Amniotic stem cell (primary cell): ENCODE results near the gene HBG1.
"Not testable (repeated sequence)": the region's sequence is repeated elsewhere in the genome, so short reads cannot be mapped to it uniquely, and the experiment has no call there.

Source experiments
- DNase-seq: peaks from one replicate; lab custom pipeline; 2025; lab: John Stamatoyannopoulos, UW

The HBG1 gene

DNA sequence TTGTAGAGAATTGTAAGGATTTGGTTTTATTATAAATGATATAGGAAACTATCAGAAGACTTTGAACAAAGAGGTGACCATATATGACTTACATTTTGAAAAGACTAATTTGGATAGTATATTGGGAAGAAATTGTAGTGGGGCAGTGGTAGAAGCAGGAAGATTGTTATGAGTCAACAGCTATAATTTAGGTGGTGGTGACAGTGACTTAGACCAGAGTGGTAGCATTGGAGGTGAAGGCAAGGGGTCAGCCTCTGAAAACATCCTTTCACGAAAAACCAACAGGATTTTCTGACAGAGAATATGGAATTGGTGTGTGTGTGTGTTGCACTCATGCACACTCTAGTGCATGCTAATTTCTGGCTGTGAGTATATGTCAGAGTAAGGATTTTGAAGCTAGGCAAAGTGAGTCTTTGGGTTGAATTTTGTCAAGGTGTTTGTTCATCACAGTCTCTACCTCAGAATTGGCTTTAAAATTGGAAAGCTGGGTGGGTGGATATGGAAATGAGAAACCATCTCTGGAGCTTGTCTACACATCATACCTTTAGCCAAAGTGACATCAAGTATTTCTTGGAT is 28.2 kb upstream of the HBG1 start:
- no peak for DNase-seq

DNA sequence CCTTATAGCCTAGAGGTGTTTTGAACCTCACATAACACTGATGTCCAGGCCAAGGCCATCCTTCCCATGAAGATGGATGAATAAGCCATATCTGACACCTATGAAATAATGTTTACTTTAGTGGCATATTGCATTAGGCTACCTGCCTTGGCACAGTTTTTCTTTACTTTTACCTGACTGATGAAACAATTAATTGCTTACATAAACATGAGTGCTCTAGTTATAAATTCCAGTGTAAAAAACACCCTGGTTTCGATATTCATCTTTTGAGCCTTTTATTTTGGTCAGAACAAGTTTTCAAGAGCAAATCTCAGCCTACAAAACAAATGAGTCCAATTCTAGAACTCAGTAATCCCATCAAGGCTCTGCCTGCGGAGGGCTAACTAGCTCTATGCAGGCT is 27.0 kb upstream of the HBG1 start:
- no peak for DNase-seq

DNA sequence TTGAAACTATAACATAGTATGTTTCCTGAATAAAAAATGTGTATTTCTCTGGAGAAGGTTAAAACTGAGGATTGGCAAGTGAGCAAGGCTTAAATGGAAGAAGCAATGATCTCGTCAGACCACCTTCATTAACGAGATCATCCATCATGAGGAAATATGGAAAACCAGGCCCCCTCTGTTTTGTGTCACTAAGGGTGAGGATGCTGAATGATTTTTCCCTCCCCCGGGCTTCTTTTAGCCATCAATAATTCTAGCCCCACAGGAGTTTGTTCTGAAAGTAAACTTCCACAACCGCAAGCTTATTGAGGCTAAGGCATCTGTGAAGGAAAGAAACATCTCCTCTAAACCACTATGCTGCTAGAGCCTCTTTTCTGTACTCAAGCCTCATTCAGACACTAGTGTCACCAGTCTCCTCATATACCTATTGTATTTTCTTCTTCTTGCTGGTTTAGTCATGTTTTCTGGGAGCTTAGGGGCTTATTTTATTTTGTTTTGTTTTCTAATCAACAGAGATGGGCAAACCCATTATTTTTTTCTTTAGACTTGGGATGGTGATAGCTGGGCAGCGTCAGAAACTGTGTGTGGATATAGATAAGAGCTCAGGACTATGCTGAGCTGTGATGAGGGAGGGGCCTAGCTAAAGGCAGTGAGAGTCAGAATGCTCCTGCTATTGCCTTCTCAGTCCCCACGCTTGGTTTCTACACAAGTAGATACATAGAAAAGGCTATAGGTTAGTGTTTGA is 25.9 kb upstream of the HBG1 start:
- DNase-seq: no peak

DNA sequence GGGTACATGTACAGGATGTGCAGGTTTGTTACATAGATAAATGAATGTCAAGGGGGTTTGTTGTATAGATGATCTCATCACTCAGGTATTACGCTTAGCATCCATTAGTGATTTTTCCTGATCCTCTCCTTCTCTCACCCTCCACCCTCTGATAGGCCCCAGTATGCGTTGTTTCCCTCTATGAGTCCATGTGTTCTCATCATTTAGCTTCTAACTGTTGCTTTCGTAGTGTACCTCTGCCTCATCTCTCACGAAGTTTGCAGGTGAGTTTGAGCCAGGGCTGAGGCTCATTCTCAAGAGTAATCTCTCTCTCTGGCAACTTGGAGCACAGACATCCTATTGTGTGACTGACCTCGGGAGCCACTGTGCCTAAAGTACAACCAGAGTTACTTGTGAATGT is 24.7 kb upstream of the HBG1 start:
- DNase-seq: no peak

DNA sequence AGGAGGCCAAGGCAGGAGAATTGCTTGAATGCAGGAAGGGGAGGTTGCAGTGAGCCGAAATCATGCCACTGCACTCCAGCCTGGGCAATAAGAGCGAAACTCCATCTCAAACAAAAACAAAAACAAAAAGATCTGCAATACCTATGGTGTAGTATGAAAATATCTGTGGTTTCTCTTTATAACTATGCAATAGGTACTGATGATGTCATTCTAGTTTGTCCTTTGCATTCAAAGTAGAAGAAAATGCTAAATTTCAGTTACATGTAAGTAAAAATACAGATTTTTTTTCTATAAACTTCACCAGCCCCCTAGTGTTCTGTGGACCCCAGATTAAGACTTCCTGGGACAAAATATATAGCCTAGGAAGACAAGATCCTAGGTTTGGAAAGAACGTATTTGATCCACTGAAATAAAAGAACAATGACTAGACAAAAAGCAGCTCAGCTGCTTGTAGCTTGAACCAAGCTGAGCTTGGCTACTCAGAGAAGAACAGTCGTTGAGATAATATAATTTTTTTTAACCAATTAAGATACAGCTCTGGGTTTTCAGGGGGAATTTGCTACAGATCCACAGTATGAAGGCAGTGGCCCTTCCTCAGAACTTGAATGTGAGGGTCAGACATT is 22.8 kb upstream of the HBG1 start:
- DNase-seq: no peak

DNA sequence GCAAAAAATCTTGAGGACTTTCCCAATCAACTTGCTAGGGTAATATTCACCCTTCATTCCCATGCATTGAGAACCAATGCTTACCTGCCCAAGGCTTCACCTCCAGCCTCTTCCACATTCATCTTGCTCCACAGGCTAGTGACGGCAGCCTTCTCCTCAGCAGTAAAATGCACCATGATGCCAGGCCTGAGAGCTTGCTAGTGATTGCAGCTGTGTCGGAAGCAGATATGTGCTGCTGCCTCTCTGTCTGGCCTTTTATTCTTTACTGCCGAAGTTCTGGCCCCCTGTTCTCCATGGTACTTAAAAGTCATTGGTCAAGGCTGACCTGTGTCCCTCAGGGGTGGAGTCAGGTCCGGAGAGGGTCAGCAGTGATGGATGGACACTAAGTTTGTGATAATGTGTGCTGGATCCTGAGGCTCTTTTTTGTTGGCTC is 20.1 kb upstream of the HBG1 start, which contains the start of gene HBE1:
Gene HBE1, minus strand, starts transcription at position 231 of the 433 bp plus-strand sequence. Its CDS starts 55 bp downstream, at position 176.
- no peak for DNase-seq

DNA sequence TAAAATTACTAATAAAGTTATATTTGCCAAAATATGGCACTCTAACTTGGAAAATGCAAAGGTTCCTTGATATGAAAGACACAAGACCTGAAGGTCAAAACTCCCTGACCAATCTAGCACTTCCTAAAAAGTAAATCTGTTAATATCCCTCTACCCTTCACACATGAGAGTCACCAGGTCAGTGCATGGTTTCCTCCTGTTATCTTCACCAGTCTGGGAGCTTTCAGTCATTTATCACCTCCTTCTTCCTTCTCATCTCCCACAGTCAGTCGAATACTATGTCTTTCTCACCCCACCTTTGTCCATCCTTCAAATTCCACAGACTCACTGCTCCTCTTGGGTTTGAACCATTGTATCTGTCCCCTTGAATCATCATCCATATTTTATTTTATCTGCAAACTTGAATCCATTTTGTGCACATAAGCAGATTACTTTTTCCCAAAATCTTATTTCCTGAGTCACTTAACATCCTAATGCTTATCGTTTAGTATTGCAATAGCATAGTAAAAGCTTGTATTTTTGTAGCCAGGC is 17.4 kb upstream of the HBG1 start:
- DNase-seq: no peak

DNA sequence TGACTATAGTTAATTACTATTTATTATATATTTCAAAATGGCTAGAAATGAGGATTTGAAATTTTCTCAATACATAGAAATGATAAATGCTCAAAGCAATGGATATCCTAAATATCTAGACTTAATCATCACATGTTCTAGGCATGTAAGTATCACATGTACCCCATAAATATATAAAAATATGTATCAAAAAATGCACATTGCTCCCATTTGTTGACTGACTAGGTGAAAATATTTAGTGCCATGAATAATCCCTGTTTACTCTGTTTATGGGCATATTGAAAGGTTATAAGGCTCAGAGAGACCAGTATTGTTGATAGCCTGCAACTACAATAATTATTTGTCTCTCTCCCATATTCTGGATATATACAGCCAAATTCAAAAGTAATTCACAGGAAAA is 17.0 kb upstream of the HBG1 start:
- DNase-seq: no peak

DNA sequence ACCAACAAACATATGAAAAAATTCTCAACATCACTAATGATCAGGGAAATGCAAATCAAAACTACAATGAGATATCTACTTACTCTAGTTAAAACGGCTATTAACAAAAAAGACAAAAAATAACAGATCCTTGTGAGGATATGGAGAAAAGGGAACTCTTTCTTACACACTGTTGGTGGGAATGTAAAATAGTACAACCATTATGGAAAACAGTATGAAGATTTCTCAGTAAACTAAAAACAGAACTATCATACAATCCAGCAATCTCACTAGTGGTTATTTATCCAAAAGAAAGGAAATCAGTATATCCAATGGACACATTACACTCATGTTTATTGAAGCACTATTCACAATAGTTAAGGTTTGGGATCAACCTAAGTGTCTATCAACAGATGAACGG is 16.2 kb upstream of the HBG1 start:
- DNase-seq: no peak

DNA sequence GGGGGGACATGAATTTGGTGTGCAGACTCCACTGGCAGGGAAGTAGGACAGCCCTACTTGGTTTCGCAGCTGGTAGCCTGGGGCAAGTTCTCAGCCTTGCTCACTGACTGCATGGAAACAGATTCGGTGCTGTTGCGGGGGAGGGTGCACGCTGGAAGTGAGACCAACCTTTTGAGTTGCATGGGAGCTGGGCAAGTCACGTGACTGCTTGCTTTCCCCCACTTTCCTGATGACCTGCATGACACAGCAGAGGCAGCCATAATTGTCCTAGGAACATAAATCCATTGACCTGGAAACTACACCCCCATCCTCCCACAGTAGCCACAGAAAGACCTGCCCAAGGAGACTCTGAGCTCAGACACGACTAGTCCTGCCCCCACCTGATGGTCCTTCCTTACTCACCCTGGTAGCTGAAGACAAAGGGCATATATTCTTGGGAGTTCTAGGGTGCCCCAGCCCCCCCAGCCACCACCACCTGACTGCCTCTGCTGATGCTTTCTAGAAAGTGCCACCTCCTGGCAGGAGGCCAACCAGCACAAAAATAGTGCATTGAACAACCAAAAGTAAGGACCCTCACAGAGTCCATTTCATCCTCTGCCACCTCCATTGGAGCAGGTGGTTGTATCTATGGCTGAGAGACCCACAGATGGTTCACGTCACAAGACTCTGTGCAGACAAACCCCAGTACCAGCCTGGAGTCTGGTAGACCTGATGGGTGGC is 9.0 kb upstream of the HBG1 start:
- DNase-seq: no peak

DNA sequence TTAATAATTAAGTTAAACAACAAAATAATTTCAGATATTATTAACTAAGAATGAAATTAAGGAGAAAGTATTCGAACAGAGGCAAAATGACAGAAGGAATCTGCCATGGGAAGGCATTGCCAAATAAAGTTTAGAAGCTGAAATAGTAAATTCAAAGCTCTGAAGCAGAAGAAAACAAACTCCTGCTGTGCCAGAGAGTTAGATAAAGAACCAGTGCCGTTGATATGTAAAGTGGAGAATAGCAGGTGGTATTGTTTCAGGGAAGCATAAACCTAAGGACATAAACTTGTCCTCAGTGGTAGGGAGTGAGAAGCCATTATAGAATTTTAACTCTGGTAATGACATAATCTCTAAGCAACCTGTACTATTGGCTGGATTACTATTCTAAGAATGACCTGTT is 7.6 kb upstream of the HBG1 start:
- DNase-seq: no peak

DNA sequence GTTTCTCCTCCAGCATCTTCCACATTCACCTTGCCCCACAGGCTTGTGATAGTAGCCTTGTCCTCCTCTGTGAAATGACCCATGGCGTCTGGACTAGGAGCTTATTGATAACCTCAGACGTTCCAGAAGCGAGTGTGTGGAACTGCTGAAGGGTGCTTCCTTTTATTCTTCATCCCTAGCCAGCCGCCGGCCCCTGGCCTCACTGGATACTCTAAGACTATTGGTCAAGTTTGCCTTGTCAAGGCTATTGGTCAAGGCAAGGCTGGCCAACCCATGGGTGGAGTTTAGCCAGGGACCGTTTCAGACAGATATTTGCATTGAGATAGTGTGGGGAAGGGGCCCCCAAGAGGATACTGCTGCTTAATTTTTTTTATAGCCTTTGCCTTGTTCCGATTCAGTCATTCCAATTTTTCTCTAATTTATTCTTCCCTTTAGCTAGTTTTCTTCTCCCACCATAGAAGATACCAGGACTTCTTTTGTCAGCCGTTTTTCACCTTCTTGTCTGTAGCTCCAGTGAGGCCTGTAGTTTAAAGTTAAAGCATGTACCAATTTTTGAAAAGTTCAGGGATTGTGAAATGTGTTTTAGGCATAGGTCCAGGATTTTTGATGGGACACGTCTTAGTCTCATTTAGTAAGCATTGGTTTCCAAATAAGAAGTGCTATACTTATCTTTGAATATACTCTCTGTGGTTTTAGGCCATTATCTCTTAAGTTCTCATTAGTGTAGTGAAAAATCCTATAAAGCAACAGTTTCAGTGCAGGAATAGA is 5.2 kb upstream of the HBG1 start, which contains the start of gene HBG2:
Gene HBG2, minus strand, starts transcription at position 136 of the 768 bp plus-strand sequence. Its CDS starts 53 bp downstream, at position 83.
- not testable (repeated sequence) for DNase-seq

DNA sequence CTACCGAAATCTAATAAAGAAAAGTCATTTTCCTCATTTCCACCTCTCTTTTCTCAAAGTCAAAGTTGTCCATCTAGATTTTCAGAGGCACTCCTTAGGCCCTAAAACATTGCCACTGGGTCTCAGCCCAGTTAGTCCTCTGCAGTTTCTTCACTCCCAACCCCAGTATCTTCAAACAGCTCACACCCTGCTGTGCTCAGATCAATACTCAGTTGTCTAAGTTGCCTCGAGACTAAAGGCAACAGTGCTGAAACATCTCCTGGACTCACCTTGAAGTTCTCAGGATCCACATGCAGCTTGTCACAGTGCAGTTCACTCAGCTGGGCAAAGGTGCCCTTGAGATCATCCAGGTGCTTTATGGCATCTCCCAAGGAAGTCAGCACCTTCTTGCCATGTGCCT is 4.4 kb upstream of the HBG1 start:
- not testable (repeated sequence) for DNase-seq

DNA sequence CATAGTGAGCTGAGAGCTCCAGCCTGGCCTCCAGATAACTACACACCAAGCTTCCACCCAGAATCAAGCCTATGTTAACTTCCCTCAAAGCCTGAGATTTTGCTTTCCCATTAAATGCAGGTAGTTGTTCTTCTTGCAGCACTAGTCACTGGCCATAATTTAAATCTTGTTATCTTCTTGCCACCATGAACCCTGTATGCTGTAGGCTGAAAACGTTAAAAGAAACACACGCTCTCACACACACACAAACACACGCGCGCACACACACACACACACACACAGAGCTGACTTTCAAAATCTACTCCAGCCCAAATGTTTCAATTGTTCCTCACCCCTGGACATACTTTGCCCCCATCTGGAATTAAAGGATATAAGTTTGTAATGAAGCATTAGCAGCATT is 3.8 kb upstream of the HBG1 start:
- not testable (repeated sequence) for DNase-seq

DNA sequence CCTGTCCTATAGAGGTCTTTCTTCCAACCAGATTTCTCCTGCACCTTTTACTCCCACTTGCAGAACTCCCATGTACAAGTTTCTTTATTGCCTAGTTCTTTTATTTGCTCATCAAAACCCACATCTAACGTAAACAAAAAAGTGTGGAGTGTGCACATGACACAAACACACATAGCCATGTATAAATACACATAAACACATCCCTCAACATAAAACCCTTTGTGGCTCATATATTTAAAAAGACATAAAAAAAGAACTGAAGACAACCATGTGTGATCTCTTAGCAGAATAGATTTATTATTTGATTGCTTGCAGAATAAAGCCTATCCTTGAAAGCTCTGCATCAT is 3.2 kb upstream of the HBG1 start:
- no peak for DNase-seq

DNA sequence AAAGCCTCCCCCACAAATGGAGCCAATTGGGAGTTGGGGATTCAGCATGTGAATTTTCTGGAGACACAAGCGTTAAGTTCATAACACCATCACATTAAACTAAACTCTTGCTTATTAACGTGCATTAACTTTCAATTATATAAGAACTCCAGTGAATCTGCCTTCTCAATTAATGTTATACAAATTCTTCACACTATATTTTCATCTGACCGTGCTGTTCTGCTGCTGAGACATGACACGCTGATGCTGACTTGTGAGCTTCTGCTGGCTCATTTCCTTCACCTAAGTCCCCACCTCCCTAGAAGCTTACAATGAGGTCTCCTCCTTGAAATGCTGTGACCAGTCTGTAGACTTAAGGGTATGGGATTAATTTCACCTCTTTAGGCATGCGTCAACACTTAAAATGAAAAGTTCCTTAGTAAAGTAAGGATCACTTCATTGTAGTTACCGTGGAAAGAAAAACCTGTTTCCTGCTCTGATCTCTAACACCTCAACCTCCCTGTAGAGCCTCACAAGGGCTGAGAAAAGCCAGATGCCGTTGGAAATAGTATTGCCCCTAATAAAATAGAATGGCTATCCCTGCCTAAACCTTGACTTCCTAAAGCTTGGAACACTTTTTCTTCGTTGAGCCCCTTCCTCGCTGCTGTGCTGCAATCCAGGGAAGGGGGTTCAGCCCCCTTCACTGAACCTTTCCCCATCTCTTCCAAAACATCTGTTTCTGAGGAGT is 2.7 kb upstream of the HBG1 start:
- DNase-seq: no peak

DNA sequence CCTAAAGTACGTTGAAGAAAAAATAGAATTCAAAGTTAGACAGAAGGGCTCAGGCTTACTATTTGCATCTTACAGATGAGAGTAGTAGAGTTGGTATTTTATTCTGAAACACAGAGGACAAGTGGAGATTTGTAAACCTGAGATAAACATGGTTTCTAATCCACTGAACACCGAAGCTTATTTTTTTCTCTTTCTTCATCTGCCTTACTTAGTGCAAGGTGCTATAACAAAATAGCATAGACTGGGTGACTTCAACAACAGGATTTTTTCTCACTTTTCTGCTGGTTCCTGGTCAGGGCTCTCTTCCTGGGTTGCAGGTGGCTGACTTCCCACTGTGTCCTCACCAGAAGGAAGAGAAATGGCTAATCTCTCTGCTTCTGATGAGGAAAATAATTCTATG is 2.1 kb upstream of the HBG1 start:
- DNase-seq: no peak

DNA sequence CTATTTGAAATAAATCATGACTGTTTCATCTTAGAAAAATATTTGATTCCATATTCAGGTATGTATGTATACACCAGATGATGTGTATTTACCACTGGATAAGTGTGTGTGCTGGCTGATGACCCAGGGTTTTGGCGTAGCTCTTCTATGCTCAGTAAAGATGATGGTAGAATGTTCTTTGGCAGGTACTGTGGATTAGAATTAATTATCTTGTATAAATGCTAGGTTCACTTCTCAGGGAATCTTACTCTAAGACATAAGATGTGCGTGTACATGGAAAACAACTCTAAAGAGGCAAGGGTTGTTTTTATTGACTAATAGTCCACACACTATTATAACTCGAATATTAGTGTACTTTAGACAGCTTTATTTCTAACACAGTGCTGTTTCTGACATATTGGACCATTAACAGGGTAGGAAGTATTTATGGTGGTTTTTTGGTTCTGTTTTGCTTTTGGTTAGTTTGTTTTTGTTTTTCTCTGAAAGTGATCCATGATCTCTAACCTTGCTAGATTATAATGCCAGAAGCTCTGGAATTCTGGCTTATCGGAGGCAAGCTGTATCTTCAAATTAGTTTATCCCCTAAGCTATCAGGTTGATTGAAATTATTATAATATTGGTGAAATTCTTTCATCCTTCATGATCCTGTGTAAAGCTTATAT is 1.0 kb upstream of the HBG1 start:
- DNase-seq: no peak

DNA sequence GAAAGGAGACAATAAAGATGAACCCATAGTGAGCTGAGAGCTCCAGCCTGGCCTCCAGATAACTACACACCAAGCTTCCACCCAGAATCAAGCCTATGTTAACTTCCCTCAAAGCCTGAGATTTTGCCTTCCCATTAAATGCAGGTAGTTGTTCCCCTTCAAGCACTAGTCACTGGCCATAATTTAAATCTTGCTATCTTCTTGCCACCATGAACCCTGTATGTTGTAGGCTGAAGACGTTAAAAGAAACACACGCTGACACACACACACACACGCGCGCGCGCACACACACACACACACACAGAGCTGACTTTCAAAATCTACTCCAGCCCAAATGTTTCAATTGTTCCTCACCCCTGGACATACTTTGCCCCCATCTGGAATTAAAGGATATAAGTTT is 1.2 kb downstream of the HBG1 start:
- DNase-seq: not testable (repeated sequence)

DNA sequence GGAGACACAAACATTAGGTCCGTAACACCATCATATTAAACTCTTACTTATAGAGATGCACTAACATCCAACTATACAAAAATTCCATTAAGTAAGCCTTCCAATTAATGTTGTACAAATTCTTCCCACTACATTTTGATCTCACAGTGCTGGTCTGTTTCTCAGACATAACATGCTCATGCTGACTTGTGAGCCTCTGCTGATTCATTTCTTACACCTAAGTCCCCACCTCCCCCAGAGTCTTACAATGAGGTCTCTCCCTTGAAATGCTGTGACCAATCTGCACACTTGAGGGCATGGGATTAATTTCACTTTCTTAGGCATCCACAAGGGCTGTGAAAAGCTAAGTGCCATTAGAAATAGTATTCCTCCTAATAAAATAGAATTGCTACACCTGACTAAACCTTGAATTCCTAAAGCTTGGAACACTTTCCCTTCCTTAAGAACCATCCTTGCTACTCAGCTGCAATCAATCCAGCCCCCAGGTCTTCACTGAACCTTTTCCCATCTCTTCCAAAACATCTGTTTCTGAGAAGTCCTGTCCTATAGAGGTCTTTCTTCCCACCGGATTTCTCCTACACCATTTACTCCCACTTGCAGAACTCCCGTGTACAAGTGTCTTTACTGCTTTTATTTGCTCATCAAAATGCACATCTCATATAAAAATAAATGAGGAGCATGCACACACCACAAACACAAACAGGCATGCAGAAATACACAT is 2.0 kb downstream of the HBG1 start:
- no peak for DNase-seq
